HFFc6 (cell line): ENCODE measurements around the gene DEDD2. TPM values are rescaled to one million over a fixed set of nuclear protein-coding genes. Genes with fewer than 3 reads are reported as not detected.

Experiments used
- DNase-seq: peaks from one replicate; pipeline ENCODE4 v3.0.0-alpha.2; 2018
- H3K27ac Mint-ChIP-seq: 2 replicates; pipeline ENCODE4 v1.8.0; 2020; ENCODE audit warnings: mild to moderate bottlenecking, mixed read lengths
- H3K27me3 Mint-ChIP-seq: 2 replicates; pipeline ENCODE4 v1.8.0; 2021; ENCODE audit warnings: mild to moderate bottlenecking, moderate library complexity, mixed read lengths; ENCODE audit not compliant: insufficient read depth
- H3K36me3 Mint-ChIP-seq: 2 replicates; pipeline ENCODE4 v1.8.0; 2021; ENCODE audit warnings: low read depth, mixed read lengths
- H3K4me1 Mint-ChIP-seq: 2 replicates; pipeline ENCODE4 v1.8.0; 2020; ENCODE audit warnings: low read depth, mixed read lengths
- H3K4me3 Mint-ChIP-seq: 2 replicates; pipeline ENCODE4 v1.8.0; 2020; ENCODE audit warnings: mild to moderate bottlenecking, moderate library complexity, mixed read lengths
- H3K9me3 Mint-ChIP-seq: 2 replicates; pipeline ENCODE4 v1.8.0; 2020; ENCODE audit warnings: mild to moderate bottlenecking, mixed read lengths
- total RNA-seq, 6 experiments: library from RNA; stranded (reverse); fragmentation: NEBNext Ultra II Directional; extraction: Animal tissue kit (Norgen Biotek cat#: 25700); gene quantifications; 2 replicates in 1 of 6; 3 replicates in 5 of 6; pipeline ENCODE4 v1.2.3, GENCODE V29; 2021
- TF ChIP-seq, protein P1 (sequence below): fragments of 200-600 bp; sonication (generic); IDR thresholded peaks from 2 replicates; pipeline ENCODE4 v1.5.0; 2021; ENCODE audit warnings: antibody characterized with exemption, mild to moderate bottlenecking

DEDD2 gene
- total RNA-seq, 6 experiments from 2014 or later: 19.2 to 24.9 (median 20.2) TPM

DNA sequence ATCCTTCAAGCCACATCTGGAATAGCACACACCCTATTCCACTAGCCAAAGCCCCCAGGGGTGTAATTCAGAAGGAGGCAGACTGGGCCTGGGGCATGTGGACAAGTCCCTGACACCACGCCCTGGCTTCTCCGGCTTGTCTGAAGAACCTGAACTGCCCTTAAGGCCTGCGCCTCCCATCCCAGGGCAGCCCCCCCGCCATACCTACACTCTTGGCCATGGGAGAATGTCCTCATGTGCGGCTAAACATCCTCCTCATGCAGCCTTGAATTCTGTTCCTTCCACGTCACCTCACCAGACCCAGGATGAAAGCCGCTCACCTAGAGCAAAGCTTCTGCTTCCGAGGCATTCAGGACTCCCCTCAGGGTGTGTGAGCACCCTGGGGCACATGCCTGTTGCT is 60.9 kb downstream of the DEDD2 start:
- no peak overlapping the region for H3K4me3 Mint-ChIP-seq
- no peak for DNase-seq
- H3K4me1 Mint-ChIP-seq: no peaks in the 10 kb centered on the region
- no peaks in the 10 kb centered on the region for H3K36me3 Mint-ChIP-seq
- TF ChIP-seq, protein P1, sequence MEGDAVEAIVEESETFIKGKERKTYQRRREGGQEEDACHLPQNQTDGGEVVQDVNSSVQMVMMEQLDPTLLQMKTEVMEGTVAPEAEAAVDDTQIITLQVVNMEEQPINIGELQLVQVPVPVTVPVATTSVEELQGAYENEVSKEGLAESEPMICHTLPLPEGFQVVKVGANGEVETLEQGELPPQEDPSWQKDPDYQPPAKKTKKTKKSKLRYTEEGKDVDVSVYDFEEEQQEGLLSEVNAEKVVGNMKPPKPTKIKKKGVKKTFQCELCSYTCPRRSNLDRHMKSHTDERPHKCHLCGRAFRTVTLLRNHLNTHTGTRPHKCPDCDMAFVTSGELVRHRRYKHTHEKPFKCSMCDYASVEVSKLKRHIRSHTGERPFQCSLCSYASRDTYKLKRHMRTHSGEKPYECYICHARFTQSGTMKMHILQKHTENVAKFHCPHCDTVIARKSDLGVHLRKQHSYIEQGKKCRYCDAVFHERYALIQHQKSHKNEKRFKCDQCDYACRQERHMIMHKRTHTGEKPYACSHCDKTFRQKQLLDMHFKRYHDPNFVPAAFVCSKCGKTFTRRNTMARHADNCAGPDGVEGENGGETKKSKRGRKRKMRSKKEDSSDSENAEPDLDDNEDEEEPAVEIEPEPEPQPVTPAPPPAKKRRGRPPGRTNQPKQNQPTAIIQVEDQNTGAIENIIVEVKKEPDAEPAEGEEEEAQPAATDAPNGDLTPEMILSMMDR: no peak
- no peak overlapping the region for H3K27ac Mint-ChIP-seq
- H3K27me3 Mint-ChIP-seq: peaks cover 64% of the 10 kb centered on the region
- no peaks in the 10 kb centered on the region for H3K9me3 Mint-ChIP-seq

DNA sequence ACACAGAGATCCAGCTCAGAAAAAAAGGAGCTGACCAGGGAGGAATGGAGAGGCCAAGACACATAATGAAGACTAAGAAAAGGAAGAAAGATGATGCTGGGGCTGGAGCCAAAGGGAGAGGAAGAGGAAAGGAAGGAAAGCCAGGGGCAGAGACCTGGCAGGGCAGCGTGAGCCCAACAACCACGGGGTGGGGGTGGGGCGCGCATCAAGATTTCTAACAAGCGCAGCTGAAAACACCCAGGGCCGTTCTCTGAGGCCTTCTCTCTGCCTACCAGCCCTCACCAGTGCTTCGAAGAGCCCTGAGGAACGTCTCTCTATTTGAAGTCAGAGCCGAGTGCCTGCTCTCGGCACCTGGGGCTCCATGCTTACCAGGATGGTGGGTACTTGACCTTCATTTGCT is 61.7 kb downstream of the DEDD2 start:
- H3K9me3 Mint-ChIP-seq: no peaks in the 10 kb centered on the region
- no peak for DNase-seq

DNA sequence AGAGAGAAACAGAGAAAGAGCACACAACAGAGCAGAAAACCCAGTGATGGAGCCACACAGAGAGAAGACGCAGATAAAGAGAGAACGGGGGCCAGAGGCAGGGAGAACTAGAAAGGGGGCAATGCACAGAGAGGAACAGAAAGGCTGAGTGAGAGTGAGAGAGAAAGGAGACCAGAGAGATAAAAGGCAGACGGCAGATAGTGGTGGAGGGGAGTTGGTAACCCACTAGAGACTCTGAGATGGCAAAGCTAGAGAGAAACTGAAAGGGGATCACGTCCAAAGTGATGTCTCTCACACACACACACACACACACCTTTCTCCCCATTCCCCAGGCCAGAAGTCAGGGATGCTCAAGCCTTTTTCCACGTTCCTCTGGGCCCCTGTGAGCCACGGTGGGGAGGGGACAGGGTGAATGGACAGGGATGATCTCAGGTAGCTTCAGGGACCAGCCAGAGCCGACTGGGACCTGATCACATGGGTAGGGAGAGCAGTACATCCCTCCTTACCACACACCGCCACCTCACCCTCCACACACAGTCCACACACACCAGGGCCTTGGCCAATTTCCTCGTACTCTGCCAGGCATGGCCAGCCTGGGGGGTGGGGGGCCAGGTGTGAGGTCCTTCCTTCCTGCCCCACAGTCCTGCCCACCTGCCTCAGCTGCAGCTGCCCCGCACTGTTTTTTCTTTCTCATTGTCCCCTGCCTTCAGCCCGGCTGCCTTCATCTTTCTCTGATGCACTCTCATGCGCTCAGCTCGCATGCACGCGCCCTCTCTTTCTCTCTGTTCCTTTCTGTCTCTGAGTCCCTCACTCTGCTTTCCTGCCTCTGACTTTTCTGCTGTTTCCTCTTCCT is 62.8 kb downstream of the DEDD2 start:
- Mint-ChIP-seq H3K4me1 (no peaks in the 10 kb centered on the region), H3K27ac (no peak overlapping the region), H3K4me3 (no peak overlapping the region), H3K27me3 (peaks cover 54% of the 10 kb centered on the region), H3K36me3 (no peaks in the 10 kb centered on the region), H3K9me3 (no peaks in the 10 kb centered on the region)
- TF ChIP-seq, protein P1: no peak
- DNase-seq: no peak

More for the DNA sequence above, 61.7 kb downstream of the DEDD2 start:
- no peaks in the 10 kb centered on the region for H3K36me3 Mint-ChIP-seq
- TF ChIP-seq, protein P1: no peak
- peaks cover 62% of the 10 kb centered on the region for H3K27me3 Mint-ChIP-seq
- no peak overlapping the region for H3K4me3 Mint-ChIP-seq
- no peak overlapping the region for H3K27ac Mint-ChIP-seq
- no peaks in the 10 kb centered on the region for H3K4me1 Mint-ChIP-seq

DNA sequence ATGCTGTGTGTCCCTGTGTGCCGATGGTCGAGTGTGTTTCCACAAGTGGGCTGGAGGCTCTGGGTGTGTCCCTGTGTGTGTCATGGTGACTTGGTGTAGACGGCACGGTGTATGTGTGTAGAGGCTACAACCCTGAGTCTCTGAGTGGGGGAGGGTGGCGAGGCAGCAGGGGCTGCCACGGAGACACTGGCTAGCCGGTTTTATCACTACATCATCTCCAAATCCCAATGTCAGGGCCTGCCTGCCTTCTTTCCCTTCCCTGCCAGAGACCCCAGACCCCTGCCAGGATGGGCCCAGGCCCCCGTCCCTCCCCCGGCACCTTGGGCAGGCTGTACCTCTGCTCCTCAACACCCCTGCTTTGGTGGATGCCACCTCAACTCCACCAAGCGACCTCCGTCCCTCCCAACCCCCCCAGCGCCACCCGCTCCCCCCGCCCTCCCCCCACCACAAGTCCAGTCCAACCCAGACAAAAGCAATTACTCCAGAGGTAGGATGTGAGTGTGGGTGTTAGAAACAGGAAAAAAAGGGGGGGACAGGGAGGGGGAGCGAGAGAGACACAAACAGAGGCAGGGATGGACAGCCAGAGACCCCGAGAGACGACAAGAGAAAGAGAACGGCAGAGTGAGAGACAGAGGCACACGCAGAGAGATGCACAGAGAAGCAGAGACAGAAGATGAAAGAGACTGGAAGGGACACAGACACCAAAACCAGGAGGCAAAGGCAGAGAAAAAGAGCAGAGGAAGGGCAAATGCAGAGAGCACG is 63.6 kb downstream of the DEDD2 start:
- Mint-ChIP-seq H3K27ac (no peak overlapping the region), H3K4me1 (no peaks in the 10 kb centered on the region), H3K27me3 (peaks cover 59% of the 10 kb centered on the region), H3K36me3 (no peaks in the 10 kb centered on the region), H3K9me3 (no peaks in the 10 kb centered on the region), H3K4me3 (no peak overlapping the region)
- no peak for DNase-seq
- TF ChIP-seq, protein P1: no peak

DNA sequence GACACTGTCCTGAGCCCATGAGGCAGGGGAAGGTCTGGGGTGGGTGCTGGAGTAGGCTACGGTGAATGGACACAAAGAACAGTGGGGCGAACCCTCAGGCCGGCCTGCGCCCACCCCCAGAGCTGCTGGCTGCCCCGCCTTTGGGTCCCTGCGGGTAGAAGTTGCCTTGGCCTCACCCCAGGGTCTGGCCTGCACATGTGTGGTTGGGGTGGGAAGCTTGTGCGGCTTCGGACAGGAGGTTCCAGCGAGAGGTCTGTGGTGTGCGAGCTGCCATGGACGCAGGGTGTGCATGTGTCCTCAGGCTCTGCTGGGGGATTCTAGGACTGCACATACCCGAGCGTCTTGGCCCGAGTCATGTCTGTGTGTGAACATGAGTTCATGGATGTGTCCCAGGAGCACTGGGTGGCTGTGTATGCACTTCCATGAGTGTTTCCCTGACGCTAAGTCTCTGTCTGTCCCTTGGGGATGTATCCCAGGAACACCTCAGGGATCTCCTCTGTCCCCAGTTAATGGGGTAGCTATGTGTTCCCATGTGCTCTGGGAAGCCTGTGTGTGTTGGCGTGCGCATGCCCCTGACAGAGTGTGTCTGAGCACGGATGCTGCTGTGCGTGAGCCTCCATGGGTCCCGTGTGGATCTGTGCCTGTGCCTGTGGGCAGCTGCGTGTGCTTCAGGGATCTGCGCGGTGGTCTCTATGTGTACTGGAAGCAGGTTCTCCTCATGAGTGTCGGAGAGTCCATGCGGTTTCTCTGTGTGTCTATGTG is 64.4 kb downstream of the DEDD2 start:
- no peaks in the 10 kb centered on the region for H3K4me1 Mint-ChIP-seq
- TF ChIP-seq, protein P1: no peak
- no peak overlapping the region for H3K27ac Mint-ChIP-seq

More for the DNA sequence above, 64.4 kb downstream of the DEDD2 start:
- no peaks in the 10 kb centered on the region for H3K9me3 Mint-ChIP-seq
- no peak for DNase-seq
- H3K36me3 Mint-ChIP-seq: no peaks in the 10 kb centered on the region
- peaks cover 58% of the 10 kb centered on the region for H3K27me3 Mint-ChIP-seq
- H3K4me3 Mint-ChIP-seq: no peak overlapping the region
